GM12878 (cell line): Measurements from ENCODE around the gene SLC22A7. TPM values are rescaled to one million over a fixed set of nuclear protein-coding genes. Genes with fewer than 3 reads are reported as not detected.

ENCODE experiments used
- ATAC-seq: fragments of 200-7000 bp; cut with Tn5 transposase; 3 replicates; pipeline ENCODE4 v1.9.1; 2020; ENCODE audit warnings: mild to moderate bottlenecking, moderate library complexity
- BruUV-seq: library from RNA; stranded (reverse); fragments of 400-500 nt; replicated peaks from 2 replicates; lab custom pipeline; 2021; lab: Mats Ljungman, UMichigan
- CTCF ChIA-PET: fragments of 300-600 bp; sonication (Branson Sonifier 250); formaldehyde crosslinking; extraction: SDS; loops from one replicate; lab custom pipeline; 2021; ENCODE audit warnings: inconsistent platforms; lab: Yijun Ruan, JAX
- POLR2A ChIA-PET: fragments of 350-600 bp; formaldehyde crosslinking; extraction: SDS; loops from one replicate; lab custom pipeline; 2021; ENCODE audit warnings: inconsistent platforms; lab: Charles Lee
- RAD21 ChIA-PET: fragments of 300-600 bp; sonication (Branson Sonifier 250); formaldehyde crosslinking; loops from one replicate; lab custom pipeline; 2023; ENCODE audit warnings: antibody characterized with exemption; ENCODE audit not compliant: unreplicated experiment; lab: Charles Lee
- SMC1A ChIA-PET: fragments of 300-600 bp; sonication (Branson Sonifier 250); formaldehyde crosslinking; loops from one replicate; lab custom pipeline; 2023; ENCODE audit not compliant: unreplicated experiment, uncharacterized antibody; lab: Charles Lee
- DNase-seq: peaks from one replicate; pipeline ENCODE4 v3.0.0-alpha.2; 2011; ENCODE audit warnings: low read depth, low spot score
- FAIRE-seq: peaks from 3 replicates; lab custom pipeline; 2011; peaks lifted over from hg19 to GRCh38; lab: Jason Lieb, UNC
- H2AFZ ChIP-seq: 2 replicates; pipeline ENCODE4 v1.6.0; 2011; ENCODE audit warnings: low read depth, low read length, control low read depth; ENCODE audit not compliant: control insufficient read depth
- H3K27ac ChIP-seq: 2 replicates; pipeline ENCODE4 v1.5.1; 2011; ENCODE audit warnings: control low read depth; ENCODE audit not compliant: control insufficient read depth, insufficient read depth
- H3K27me3 ChIP-seq, 2 experiments: replicated peaks in 1 of 2; 2 replicates each; pipeline versions ENCODE4 v1.6.0 to v1.6.1; 2011; ENCODE audit warnings: low read length in 1 of 2; ENCODE audit not compliant: control insufficient read depth in 2 of 2, insufficient read depth in 2 of 2
- H3K36me3 ChIP-seq, 2 experiments: 2 replicates each; pipeline ENCODE4 v1.5.1; 2011; ENCODE audit warnings: low read length in 1 of 2; ENCODE audit not compliant: control insufficient read depth in 2 of 2, insufficient read depth in 2 of 2
- H3K4me1 ChIP-seq: 2 replicates; pipeline ENCODE4 v1.6.1; 2011; ENCODE audit warnings: mild to moderate bottlenecking, low read length, moderate library complexity, mixed read lengths; ENCODE audit not compliant: control insufficient read depth, insufficient read depth
- H3K4me2 ChIP-seq: 2 replicates; pipeline ENCODE4 v1.6.0; 2011; ENCODE audit warnings: control low read depth; ENCODE audit not compliant: control insufficient read depth, insufficient read depth
- H3K4me3 ChIP-seq: fragments of 200-600 bp; sonication (generic); 2 replicates; pipeline ENCODE4 v1.5.1; 2016
- H3K79me2 ChIP-seq: 2 replicates; pipeline ENCODE4 v1.6.0; 2011; ENCODE audit warnings: low read length; ENCODE audit not compliant: control insufficient read depth, insufficient read depth
- H3K9ac ChIP-seq: 2 replicates; pipeline ENCODE4 v1.8.0; 2011; ENCODE audit warnings: low read length, control low read depth, mixed read lengths; ENCODE audit not compliant: control insufficient read depth, insufficient read depth
- H3K9me3 ChIP-seq: replicated peaks from 3 replicates; pipeline ENCODE4 v1.5.1; 2011; ENCODE audit warnings: mild to moderate bottlenecking, low read length; ENCODE audit not compliant: control insufficient read depth, insufficient read depth
- H4K20me1 ChIP-seq: 2 replicates; pipeline ENCODE4 v1.6.0; 2011; ENCODE audit not compliant: control insufficient read depth, insufficient read depth
- BRCA1 ChIP-seq: IDR thresholded peaks from 2 replicates; pipeline ENCODE4 v1.6.1; 2011; ENCODE audit warnings: low read depth, low read length, improper control_type of control experiment
- DPF2 ChIP-seq: fragments of 450-650 bp; IDR thresholded peaks from 2 replicates; pipeline ENCODE4 v1.6.1; 2017; ENCODE audit warnings: mild to moderate bottlenecking
- EGR1 ChIP-seq, 2 experiments: IDR thresholded peaks; 1 replicate in 1 of 2; 2 replicates in 1 of 2; pipeline ENCODE4 v1.6.1; 2011 to 2012; ENCODE audit warnings: low read depth in 2 of 2, low read length in 2 of 2, borderline replicate concordance in 1 of 2, mild to moderate bottlenecking in 1 of 2, moderate library complexity in 1 of 2
- ETV6 ChIP-seq, 2 experiments: fragments of 450-650 bp in 1 of 2; IDR thresholded peaks in 1 of 2; conservative IDR thresholded peaks in 1 of 2; 2 replicates each; pipeline ENCODE4 v1.6.1; 2014; ENCODE audit warnings: antibody characterized with exemption in 1 of 2, borderline replicate concordance in 1 of 2, low read depth in 1 of 2, mild to moderate bottlenecking in 1 of 2, moderate library complexity in 1 of 2
- FOXM1 ChIP-seq: IDR thresholded peaks from 2 replicates; pipeline ENCODE4 v1.6.1; 2012; ENCODE audit warnings: low read depth, mild to moderate bottlenecking, inconsistent platforms, low read length, moderate library complexity
- IKZF1 ChIP-seq: fragments of 450-650 bp; conservative IDR thresholded peaks from 2 replicates; pipeline ENCODE4 v1.6.1; 2017; ENCODE audit warnings: antibody characterized with exemption, mild to moderate bottlenecking
- POLR2A ChIP-seq: IDR thresholded peaks from 2 replicates; pipeline ENCODE4 v1.6.1; 2011; ENCODE audit warnings: low read depth, mild to moderate bottlenecking, low read length
- SMARCA5 ChIP-seq: fragments of 450-650 bp; IDR thresholded peaks from 2 replicates; pipeline ENCODE4 v1.6.1; 2017; ENCODE audit warnings: mild to moderate bottlenecking
- WGBS: methylation state at CpG from one replicate; pipeline ENCODE4 v1.1.6; 2016; ENCODE audit warnings: low lambda C conversion rate; ENCODE audit not compliant: insufficient replicate concordance, insufficient coverage; ENCODE audit errors: missing lambda C conversion rate; 5-methylcytosine and 5-hydroxymethylcytosine counted together
- in situ Hi-C: fragments of 300-500 bp; cut with MboI; formaldehyde crosslinking; loops from 9 replicates; pipeline ENCODE4 v1.14.3; 2018; ENCODE audit warnings: mixed read lengths
- intact Hi-C: fragments of 100-400 bp; cut with micrococcal nuclease; formaldehyde crosslinking; loops from one replicate; pipeline ENCODE4 v1.14.2; 2022; ENCODE audit not compliant: unreplicated experiment
- polyA plus RNA-seq, 11 experiments: library from polyadenylated mRNA; depleted of rRNA in 4 of 11; unstranded in 6 of 11; stranded (reverse) in 5 of 11; fragments of >200 nt; fragmentation: Nextera tagmentation in 4 of 11; fragmentation: Illumina TruSeq in 1 of 11; extraction: Ambion mirVana in 4 of 11; extraction: Trizol in 1 of 11; gene quantifications; 1 replicate in 1 of 11; 2 replicates in 10 of 11; pipeline versions ENCODE4 v1.2.1 to v1.2.3, GENCODE V29; 2011 to 2016; ENCODE audit warnings: inconsistent platforms in 2 of 11, missing spikeins in 2 of 11, low read depth in 1 of 11
- total RNA-seq, 4 experiments: library from RNA; depleted of rRNA in 3 of 4; stranded (reverse); fragments of >200 nt in 3 of 4; fragmentation: Illumina TruSeq in 1 of 4; extraction: Trizol in 1 of 4; gene quantifications; 2 replicates each; pipeline versions ENCODE4 v1.2.1 to v1.2.3, GENCODE V29; 2013 to 2021
- TF ChIP-seq, protein P1 (sequence below): fragments of 450-650 bp; formaldehyde crosslinking; IDR thresholded peaks from 2 replicates; pipeline ENCODE4 v1.4.0; 2020; ENCODE audit warnings: mild to moderate bottlenecking, moderate library complexity

SLC22A7 gene
- total and polyA plus RNA-seq, 10 of the 15 experiments (the other 5 are each of a cell fraction or from before 2014, with no cell fraction given) = 0.08 to 0.31 TPM; not detected in 8

DNA sequence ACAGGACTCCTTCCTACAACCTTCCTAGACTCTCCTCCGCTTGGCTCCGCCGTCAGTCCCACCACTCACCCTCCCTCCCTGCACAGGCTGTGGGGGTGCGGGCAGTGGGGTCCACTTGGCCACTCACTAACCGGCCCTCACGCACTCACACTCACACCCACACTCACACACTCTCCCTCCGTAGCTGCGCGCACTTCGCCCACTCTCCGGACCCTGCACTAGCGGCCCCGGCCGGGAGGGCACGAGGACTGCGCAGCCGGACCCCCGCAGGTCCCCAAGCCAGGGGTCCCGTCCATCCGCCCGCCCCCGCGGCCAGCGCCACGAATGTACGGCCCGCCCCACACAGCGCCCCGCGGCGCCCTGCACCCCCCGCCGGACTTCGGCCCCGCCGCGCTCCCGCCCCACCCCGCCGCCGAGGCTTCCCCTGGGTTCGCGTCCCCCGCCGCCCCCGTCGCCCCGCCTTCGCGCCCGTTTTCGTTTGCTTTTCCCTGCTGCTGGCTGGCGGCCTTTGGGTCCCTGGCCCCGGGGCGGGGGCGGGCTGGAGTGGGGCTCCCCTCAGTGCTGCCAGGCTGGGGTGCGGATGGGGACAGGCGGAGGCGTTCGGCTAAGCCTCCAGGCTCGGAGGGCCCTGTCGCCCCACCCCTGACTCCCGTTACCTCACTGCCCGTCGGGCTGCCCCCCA is 23.0 kb upstream of the SLC22A7 start:
- TF ChIP-seq, protein P1, sequence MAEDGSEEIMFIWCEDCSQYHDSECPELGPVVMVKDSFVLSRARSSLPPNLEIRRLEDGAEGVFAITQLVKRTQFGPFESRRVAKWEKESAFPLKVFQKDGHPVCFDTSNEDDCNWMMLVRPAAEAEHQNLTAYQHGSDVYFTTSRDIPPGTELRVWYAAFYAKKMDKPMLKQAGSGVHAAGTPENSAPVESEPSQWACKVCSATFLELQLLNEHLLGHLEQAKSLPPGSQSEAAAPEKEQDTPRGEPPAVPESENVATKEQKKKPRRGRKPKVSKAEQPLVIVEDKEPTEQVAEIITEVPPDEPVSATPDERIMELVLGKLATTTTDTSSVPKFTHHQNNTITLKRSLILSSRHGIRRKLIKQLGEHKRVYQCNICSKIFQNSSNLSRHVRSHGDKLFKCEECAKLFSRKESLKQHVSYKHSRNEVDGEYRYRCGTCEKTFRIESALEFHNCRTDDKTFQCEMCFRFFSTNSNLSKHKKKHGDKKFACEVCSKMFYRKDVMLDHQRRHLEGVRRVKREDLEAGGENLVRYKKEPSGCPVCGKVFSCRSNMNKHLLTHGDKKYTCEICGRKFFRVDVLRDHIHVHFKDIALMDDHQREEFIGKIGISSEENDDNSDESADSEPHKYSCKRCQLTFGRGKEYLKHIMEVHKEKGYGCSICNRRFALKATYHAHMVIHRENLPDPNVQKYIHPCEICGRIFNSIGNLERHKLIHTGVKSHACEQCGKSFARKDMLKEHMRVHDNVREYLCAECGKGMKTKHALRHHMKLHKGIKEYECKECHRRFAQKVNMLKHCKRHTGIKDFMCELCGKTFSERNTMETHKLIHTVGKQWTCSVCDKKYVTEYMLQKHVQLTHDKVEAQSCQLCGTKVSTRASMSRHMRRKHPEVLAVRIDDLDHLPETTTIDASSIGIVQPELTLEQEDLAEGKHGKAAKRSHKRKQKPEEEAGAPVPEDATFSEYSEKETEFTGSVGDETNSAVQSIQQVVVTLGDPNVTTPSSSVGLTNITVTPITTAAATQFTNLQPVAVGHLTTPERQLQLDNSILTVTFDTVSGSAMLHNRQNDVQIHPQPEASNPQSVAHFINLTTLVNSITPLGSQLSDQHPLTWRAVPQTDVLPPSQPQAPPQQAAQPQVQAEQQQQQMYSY = no peak
- 0 out of 2 replicates have a peak, but pooled peaks have one; percentile 11 for TF ChIP-seq IKZF1
- TF ChIP-seq FOXM1 = no peak
- TF ChIP-seq DPF2 = 0 out of 2 replicates have a peak, but pooled peaks have one; percentile 33
- 0 out of 2 replicates have a peak, but pooled peaks have one; percentile 63 for TF ChIP-seq SMARCA5
- no peak for TF ChIP-seq POLR2A
- TF ChIP-seq EGR1 (IDR thresholded peaks at IDR 0.05; ENCODE audit: borderline replicate concordance in 1 of 2, low read depth in 2 of 2, low read length in 2 of 2) = peak in 1 of 2 experiments; percentile 71; a peak in 2 of 3 replicates
- no peak for TF ChIP-seq BRCA1
- TF ChIP-seq ETV6 (conservative IDR thresholded peaks at IDR 0.05 in 1 of 2, IDR thresholded peaks at IDR 0.05 in 1 of 2; ENCODE audit: borderline replicate concordance in 1 of 2, low read depth in 1 of 2) = no peak
- FAIRE-seq (no peak), ATAC-seq (peak; percentile 47), DNase-seq (no peak)
- intact Hi-C loops = no loop called here
- Histone ChIP-seq H3K36me3 (no peaks in the 10 kb centered on the region), H3K9ac (no peak overlapping the region; the same call in 1 of the 2 replicates), H3K4me1 (peaks cover 22% of the 10 kb centered on the region), H3K4me3 (peak overlapping the region; percentile 72; the same call in 1 of the 2 replicates), H3K79me2 (no peaks in the 10 kb centered on the region), H3K27ac (no peak overlapping the region), H2AFZ (no peak overlapping the region; the same call in 1 of the 2 replicates), H3K9me3 (no peaks in the 10 kb centered on the region), H4K20me1 (no peaks in the 10 kb centered on the region), H3K27me3 (no peaks in the 10 kb centered on the region; a peak in 1 of 4 replicates), H3K4me2 (peak overlapping the region; percentile 83)
- SMC1A ChIA-PET = interaction anchor here (0.7 to 0.8 kb wide), 2 partner anchors 60 to 108 kb away, joined by 3 to 5 read pairs; no protein-coding TSS in a partner anchor
- CTCF ChIA-PET = no interaction called here
- POLR2A ChIA-PET = no interaction called here
- RAD21 ChIA-PET = interaction anchor here (0.7 kb wide), 1 partner anchor 83 kb away, joined by 6 read pairs; no protein-coding TSS in a partner anchor
- BruUV-seq = no TSS peak
- 55% methylated on average over 15 of the region's 65 CpGs for WGBS
- in situ Hi-C loops = no loop called here
